Hippocampal formation (tissue), 2 donors: Measurements from ENCODE around the gene PAN3.

Experiments used
- DNase-seq, 2 donors: peaks; one replicate each; lab custom pipeline; 2025; lab: John Stamatoyannopoulos, UW

PAN3 gene

DNA sequence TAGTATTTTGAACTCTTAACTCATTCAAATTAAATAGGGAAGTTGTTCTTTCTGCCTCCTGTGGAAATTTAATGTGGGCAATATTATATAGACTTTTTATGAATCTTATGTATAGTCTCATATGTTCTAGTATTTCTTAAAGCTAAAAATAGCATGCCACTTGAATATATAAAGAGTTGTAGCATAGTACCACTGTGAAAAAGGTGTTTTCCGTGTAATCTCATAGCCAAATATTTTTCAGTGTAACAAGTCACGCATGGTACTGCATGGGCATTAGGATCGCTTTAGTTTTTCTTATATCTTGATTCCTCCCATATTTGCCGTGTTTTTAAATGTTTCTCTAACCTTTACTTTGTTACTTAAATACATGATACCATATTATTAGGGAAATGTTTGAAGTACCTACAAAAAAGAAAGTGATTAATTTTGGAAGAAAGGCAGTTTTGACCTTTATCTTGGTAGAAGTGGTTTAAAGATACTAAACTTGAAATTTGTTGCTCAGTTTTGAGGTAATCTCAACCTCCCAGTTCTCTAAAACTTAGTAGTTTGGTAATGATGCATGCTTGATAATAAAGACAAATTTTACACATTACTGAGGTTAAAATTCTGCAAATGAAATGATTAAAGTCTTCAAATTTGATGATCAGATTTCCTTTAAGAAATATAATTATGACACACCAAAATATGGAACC is 81.2 kb downstream of the PAN3 start:
- no peak for DNase-seq

DNA sequence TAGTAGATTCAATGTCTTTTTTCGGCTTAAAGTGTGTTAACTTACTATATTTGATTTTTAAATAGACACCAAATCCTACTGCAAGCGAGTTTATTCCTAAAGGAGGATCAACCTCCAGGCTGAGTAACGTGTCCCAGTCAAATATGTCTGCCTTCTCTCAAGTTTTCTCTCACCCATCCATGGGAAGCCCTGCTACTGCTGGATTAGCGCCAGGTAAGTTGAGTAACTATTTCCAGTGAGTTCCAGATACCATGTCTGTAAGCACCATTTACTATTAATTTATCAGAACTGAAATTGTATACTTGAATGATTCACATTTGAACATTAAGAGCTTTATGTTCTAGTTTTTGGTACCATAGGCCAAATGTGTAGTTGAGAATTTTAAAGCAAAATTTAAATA is 81.8 kb downstream of the PAN3 start:
- no peak for DNase-seq

DNA sequence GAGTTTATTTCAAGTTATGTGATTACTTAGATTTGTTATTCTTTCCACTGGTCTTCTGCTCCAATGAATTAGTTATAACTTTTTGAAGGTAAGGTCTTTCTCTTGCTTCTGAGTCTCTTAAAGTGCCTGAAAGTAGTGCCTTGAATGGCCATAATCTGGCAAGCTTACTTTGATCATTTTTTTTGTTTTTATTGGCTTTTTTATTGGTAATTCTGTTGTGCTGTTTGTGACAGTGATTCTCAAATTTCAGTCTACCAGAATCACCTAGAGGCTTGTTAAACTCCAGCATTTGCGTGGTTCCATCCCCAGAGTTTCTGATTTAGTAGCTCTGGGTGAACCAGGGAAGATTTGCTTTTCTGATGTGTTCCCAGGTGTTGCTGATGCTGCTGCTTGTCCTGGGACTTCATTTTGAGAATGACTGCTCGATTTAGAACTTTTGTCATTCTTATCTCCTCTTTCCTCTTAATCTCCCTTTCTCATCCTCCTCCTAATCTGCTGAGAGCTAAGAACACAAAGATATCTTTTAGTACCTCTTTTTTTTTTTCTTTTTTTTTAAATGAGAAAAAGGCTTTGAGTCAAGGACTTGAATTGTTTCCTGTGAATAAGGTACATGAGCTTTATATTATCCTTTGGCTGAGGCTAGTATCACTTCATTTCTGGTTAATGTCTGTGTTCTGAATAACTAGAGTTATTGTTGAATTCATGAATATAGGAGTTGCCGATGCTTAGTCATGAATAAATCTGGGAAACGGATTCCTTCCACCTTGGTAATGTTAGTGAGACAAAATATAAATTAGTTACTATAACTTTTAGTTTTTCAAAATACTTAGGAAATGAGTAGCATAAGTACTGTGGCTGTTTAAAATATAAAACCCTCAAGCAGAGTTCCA is 91.4 kb downstream of the PAN3 start:
- no peak for DNase-seq

DNA sequence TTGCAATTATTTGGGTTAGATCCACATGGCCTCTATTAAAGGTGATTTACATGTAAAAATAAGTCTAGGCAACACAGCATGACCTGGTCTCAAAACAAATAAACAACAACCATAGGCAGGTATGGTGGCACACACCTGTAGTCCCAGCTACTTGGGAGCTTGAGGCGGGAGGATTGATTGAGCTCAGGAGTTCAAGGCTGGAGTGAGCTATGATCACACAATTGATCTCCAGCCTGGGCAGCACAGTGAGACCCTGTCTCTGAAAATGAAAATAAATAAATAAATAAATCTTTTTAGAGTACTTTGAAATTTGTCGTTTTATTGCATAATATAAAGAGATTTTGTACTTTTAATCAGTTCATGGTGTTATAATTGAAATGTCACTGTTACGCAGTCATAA is 93.3 kb downstream of the PAN3 start:
- DNase-seq = no peak

DNA sequence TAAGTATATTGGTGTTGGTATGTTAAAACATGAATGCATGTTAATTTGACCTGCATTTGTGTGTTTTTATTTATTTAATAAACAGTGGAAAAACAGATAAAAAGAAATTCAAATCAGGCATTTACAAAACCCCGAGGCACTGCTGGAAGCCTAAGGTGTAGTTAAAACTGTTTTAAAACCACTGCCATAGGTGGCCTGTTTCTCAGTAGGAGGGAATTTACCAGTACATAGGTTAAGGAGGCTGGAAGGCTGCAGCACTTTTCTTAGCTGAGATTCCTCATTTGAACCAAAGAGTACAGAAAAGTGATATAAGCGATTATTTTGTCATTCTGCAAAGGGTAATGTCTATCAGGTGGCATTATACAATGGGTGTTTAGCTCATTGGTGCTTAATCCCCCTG is 99.6 kb downstream of the PAN3 start:
- no peak for DNase-seq

DNA sequence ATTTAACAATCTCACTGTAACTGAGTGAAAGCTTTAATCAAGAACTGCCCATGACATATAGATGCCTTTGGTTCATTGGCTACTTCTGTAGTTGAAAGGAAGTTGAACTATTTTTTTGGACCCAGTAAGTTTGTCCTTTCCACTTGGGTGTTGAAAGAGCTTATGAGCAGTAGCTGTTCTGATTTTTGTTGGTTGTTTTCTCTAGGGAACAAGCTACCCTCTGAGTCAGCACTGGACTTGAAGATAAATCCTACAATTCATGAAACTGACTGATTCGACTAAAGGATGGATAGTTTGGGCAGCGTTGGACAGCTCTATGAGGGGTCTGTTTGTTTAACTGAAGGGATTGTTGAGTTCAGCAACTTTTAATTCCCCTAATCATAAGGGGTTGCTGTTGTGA is 101.0 kb downstream of the PAN3 start:
- DNase-seq = no peak

DNA sequence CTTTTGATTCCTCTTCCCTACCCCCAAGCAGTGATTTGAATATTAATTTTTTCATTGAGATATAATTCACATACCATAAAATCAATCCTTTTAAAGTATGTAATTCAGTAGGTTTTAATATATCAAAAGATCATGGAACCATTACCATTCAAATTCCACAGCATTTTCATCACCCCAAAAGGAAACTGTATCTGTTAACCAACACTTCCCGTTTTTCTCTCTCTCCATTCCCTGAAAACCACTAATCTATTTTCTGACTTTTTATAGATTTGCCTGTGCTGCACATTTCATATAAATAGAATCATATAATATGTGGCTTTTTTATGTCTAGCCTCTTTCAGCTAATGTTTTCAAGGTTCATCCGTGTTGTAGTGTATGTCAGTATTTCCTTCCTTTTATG is 107.1 kb downstream of the PAN3 start:
- DNase-seq = no peak

DNA sequence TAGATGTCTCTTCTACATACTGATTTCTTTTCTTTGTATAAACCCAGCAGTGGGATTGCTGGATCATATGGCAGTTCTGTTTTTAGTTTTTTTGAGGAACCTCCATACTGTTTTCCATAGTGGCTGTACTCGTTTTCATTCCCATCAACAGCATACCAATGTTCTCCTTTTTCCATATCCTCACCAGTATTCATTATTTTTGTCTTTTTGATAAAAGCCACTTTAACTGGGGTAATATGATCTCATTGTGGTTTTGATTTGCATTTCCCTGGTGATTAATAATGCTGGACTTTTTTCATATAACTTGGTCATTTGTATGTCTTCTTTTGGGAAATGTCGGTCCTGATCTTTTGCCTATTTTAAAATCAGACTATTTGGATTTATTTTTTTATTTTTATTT is 108.5 kb downstream of the PAN3 start:
- DNase-seq = no peak

DNA sequence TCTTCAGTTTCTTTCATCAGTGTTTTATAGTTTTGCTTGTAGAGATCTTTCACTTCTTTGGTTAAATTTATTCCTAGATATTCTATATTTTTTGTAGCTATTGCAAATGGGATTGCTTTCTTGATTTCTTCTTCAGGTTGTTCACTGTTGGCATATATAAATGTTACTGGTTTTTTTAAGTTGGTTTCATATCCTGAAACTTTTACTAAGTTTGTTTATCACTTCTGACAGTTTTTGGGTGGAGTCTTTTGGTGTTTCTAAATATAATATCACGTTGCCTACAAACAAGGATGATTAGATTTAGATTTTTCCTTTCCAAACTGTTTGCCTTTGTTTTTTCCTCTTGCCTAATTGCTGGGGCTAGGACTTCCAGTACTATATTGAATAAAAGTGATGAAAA is 109.7 kb downstream of the PAN3 start:
- no peak for DNase-seq

DNA sequence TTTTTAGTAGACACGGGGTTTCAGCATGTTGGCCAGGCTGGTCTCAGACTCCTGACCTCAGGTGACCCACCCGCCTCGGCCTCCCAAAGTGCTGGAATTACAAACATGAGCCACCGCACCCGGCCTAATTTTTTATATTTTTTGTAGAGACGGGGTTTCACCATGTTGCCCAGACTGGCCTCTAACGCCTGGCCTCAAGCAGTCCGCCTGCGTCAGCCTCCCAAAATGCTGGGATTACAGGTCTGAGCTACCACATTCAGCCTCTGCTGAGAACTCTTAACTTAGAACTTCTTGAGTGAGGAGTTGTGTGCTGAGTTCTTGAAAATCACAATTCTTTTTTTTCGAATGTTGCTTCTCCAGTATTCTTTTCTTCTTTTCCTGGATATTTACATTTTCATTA is 112.2 kb downstream of the PAN3 start:
- DNase-seq = no peak

DNA sequence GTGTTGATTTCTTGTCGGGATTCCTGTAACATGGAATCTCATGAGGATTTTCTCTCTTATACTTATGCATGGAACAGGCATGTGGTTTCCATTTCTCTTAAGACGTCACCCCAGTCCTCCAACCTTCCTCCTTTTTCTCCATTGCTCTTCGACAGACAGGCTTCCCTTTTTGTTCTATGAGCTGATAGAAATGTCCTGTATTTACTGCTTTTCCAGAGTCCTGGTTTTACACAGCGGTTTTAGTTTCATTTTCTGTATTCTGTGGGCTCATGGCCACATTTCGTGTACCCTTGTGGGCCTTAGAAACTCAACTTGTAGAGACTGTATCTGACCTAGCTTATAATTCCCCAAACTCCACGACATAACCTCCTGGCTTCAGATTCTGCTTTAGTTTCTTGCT is 113.1 kb downstream of the PAN3 start:
- no peak for DNase-seq

DNA sequence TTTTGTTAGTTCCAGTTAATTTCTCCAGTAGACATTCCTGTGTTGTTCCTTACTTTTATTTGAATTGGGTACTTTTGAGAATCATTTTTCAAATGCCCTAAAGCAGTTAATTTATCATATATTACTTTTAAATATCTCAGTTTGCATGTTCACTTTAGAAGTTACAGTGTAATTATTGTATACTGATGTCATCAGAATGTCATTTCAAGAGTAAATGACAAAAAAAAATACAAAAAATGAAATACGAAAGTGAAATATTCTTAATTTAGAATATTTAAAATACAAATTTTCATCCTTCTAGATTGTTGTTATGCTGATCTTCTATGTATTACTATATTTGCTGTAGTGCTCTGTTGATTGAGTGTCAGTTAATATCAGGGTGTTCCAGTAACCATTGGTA is 114.2 kb downstream of the PAN3 start:
- DNase-seq = no peak

DNA sequence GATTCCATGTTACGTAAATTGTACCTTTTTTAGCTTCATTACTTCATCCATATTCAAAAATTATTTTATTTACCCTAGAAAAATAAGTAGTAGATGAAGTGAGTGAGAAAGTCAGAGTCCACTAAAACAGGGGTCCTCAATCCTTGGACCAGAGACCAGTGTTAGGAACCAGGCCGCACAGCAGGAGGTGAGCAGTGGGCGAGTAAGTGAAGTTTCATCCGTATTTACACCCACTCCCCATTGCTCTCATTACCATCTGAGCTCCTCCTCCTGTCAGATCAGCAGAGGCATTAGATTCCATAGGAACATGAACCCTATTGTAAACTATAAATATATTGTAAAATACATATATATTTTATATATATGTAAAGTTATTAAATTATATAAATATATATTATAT is 119.0 kb downstream of the PAN3 start:
- DNase-seq = no peak

DNA sequence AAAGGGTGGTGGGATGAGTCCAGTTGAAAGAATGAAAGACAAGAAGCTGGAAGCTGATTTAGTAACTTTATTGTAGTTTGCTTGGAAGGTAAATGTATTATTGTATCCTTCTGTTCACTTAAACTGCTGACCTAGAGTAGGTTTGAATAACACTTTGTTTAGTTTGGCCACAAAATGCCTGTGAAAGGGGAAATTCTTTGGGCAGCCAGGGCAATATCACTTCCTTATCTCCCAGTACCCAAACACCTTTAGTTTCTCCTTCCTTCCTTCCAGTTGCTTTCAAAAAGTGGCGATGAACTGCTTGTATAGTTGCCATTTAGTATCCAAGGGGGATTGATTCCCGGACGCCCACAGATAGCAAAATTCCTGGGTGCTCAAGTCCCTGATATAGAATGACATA is 120.1 kb downstream of the PAN3 start:
- DNase-seq = no peak

DNA sequence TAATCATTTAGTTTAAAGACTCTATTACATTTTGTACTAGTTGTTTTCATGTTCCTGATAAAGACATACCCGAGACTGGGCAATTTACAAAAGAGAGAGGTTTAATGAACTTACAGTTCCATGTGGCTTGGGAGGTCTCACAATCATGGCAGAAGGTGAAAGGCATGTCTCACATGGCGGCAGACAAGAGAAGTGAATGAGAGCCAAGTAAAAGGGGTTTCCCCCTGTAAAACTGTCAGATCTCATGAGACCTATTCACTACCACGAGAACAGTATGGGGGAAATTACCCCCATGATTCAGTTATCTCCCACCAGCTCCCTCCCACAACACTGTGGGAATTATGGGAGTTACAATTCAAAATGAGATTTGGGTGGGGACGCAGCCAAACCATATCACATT is 129.2 kb downstream of the PAN3 start:
- DNase-seq = no peak

DNA sequence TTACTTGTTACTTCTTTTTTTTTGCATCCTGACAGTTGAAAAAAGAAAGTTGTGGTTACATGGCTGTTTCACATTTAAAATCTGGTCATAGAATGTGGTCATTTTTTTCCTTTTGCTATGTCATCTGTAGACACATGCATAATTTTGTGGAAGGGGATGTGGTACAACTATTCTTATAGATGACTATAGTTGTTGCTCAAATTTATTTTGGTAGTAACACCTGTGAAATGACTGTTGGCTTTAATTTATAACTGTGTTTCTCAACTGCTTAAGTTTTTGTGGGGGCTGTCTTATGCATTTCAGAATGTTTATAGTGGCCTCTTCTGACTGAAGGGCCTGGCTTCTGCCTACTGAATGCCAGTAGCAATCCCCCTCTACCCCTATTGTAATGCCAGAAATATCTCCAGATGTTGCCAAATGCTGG is 130.5 kb downstream of the PAN3 start:
- no peak for DNase-seq

DNA sequence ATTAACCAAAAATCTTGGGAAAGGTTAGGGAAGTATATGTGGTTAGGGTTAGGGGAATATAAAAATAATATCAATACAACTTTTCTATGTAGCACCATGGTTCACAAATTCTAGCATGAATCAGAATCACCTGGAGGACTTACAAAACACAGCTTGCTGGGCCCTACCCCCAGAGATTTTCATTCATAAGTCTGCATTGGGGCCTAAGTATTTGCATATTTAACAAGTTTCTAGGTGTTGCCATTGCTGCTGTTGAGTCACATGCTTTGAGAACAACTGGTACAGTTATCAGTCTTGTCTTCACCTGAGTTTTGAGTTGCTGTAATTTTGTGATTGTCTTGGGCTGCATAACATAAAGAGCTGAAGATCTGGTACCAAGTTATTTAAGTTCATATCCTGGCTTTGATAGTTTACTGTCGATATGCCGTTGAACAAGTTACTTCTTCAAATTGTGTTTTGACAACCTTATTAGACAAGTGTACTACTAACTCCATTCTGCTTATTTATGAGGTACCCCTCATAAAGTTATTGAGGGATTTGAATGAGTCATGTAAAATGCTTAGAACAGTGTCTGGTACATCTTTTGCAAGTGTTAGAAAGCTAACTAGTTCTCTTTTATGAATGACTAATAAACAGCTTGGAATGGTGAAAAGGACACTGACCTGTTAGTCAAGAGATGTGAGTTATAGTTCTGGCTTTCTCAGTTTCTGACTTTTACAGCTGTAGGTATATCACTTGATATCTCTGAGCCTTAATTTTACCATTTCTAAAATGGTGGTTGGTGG is 132.9 kb downstream of the PAN3 start:
- DNase-seq = no peak

DNA sequence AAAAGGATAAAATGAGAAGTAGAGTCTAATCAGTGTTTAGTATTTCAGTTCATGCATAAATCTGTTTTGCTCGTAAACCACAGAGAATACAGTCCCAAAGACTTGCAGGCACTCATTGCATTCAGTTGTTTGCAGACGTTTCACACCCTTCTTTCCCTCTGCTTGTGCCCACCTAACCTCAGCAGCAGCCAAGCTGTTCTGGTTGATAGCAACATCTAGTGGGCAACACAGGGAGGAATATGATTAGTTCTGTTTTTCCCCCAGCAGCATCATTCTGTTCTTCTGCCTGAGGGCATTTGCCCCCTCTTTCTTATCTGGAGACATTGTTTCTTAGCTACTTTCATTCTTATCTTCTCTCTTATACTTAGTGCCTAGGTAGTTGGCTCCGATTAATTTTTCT is 135.6 kb downstream of the PAN3 start:
- DNase-seq = no peak

DNA sequence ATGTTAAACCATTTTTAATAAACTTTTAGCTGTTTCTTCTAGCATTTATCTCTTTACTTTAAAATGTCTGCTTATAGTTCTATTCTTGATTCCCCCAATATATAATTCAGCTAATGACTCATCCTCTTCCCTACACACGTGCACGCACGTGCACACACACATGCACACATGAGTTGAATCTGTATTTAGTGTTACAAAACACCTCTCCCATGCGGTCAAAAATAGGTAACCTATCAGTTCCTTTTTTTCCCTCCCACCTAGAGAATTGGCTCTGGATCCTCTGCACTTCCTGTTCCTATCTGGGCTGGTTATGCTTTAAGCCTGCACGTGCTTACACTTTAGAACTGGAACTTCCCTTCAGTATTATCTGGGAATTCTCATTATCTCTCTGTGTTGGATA is 144.1 kb downstream of the PAN3 start:
- no peak for DNase-seq

DNA sequence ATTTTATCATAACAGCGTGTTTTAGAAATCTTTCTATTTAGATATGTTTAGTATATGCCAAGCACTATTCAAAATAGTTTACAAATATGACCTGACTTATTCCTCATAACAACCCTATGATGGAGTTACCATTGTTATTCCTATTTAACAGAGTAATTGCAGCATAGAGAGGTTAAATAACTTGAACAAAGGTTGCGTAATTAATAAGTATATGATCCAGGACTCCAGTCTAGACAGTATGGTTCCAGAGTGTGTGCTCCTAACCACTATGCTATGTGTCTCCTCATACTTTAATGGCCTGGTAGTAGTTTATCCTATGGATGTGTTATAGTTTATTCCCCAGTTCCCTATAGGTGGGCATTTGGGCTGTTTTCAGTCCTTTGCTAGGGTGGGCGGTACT is 145.3 kb downstream of the PAN3 start:
- no peak for DNase-seq

DNA sequence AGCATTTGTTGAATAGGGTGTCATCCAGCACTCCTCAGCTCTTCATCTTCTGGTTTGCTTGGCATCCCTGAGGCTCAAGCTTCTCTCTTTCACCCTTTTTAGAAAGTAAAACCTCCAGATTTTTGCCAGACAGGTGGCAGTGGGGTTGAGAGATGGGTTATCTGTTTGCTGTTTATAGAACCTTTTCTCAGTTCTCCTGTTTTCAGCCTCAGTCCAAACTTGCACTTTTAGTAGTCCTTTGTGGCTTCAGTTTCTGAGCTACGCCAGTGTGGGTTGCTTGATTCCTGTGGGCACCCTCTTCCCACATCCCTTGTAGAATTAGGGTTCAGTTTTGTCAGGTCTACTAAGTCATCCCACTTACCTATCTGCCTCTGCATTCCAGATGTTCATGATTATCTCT is 147.9 kb downstream of the PAN3 start:
- DNase-seq = no peak

DNA sequence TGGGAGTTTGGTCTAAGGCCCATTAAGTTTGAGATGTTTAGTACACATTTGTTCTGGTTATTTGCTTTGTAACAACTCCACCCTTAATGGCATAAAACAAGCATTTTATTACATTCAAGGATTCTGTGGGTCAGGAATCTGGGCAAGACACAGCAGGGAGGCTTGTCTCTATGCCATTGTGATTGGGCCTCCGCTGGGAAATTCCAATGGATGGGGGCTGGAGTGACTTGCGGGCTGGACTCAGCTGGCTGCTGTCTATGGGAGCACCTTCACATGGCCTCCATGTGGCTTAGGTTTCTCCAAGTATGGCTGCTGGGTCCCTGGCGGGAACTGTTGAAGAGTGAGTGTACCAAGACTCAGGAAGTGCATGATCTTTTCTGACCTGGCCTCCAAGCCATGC is 159.0 kb downstream of the PAN3 start:
- no peak for DNase-seq

DNA sequence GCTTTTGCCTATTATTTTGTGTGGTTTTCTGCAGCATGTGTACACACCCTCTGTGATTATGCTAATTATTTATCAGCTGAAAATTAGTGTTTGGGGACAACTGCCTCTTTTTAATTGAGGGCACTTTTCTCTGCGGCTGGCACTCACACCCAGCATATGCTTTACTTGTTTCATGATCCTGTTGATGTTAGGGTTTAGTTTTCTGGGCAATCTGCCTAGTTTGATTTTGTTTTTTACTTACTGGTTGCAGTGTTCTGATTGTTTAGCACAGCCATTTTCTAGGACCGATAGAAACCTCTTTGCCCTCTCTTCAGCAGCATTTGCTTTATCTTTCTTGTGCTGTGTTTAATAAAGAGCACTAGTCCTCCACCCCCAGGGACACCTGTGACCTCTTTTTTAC is 161.6 kb downstream of the PAN3 start:
- no peak for DNase-seq
